ENCODE measurements around the gene LRRTM2.

LRRTM2 gene

GRCh38 chr5:138819081-138819480 lies 56.1 kb downstream of the LRRTM2 start:
- TF ChIP-seq CTCF (conservative IDR thresholded peaks at IDR 0.05; ENCODE audit: low read depth, low read length): no peak
- no peak overlapping the region for H3K4me3 ChIP-seq (ENCODE audit: low read depth, low read length)
- no peak for DNase-seq (ENCODE audit: low read depth)

Measured in choroid plexus epithelial cell (primary cell).